M059J (cell line): ENCODE data around the gene ISLR. TPM values are rescaled to one million over a fixed set of nuclear protein-coding genes. Genes with fewer than 3 reads are reported as not detected.

ENCODE experiments used
- DNase-seq: peaks from one replicate; pipeline ENCODE4 v3.0.0-alpha.2; 2012; ENCODE audit warnings: low read depth
- total RNA-seq: library from RNA; depleted of rRNA; stranded (reverse); fragments of >200 nt; shearing (Covaris generic); gene quantifications from 2 replicates; pipeline ENCODE4 v1.2.3, GENCODE V29; 2014; rRNA removed

Gene ISLR, protein sequence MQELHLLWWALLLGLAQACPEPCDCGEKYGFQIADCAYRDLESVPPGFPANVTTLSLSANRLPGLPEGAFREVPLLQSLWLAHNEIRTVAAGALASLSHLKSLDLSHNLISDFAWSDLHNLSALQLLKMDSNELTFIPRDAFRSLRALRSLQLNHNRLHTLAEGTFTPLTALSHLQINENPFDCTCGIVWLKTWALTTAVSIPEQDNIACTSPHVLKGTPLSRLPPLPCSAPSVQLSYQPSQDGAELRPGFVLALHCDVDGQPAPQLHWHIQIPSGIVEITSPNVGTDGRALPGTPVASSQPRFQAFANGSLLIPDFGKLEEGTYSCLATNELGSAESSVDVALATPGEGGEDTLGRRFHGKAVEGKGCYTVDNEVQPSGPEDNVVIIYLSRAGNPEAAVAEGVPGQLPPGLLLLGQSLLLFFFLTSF
- not detected in 2 replicates for total RNA-seq

DNA sequence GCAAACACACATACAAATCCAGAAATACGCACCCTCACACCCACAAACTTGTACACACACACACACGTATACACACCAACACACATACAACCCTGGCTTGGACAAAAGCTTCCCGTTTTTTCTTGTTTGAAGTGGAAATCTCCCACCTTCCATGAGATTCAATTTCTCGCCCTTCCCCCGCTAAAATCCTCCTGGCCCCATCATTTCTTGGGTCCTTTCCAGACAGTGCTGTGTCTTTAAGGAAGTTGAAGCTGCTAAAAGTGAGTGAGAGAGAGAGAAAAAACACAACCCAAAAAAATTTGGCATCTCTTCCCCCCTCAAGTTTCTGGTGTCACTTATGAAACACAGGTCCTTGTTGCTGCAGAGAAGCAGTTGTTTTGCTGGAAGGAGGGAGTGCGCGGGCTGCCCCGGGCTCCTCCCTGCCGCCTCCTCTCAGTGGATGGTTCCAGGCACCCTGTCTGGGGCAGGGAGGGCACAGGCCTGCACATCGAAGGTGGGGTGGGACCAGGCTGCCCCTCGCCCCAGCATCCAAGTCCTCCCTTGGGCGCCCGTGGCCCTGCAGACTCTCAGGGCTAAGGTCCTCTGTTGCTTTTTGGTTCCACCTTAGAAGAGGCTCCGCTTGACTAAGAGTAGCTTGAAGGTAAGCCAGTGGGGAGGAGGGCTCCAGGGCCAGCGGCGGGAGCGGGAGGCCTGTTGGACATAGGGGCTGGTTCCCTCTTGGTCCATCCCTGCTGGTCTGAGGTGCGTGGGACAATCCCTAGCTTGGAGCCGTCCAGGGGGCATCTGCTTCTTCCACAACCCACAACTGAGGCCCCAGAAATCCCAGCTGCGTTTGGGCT lies at the start of gene ISLR:
Gene ISLR, plus strand, starts transcription at position 331 of the 839 bp plus-strand sequence. CDS start 1,149 bp downstream, outside the sequence.
- DNase-seq: no peak

DNA sequence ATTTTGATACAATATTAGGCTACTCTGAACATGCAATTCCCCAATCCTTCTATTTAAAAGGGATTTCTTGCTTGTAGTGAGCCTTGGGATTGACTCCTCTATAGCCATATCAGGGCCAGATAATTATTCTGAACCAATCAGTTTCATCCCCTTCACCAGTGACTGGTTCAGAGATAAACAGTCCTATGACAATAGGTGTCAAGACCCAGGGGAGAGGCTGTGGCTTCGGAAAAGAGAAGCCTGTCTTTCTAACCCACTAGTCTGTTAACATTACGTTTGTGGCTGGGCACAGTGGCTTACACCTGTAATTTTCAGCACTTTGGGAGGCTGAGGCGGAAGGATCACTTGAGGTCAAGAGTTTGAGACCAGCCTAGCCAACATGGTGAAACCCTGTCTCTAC lies 49.3 kb upstream of the ISLR start:
- DNase-seq: no peak

DNA sequence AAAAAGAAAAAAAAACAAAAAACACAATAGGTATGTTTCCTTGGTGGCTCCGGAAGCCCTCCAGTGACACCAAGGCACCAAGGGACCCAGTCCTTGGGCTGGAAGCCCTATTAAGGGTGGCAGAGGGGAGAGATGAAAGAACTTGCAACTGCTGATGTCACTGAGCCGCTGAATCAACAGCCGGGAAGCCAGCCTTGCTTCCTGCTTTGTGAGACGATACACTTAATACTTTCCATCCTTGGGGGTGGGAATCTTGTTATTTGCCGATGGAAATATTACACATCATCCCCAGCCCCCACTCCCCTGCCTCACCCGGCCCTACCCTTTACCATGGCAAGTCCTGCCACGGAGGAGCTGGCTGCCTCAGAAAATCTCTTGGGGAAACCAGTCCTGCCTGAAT lies 48.8 kb upstream of the ISLR start:
- no peak for DNase-seq

DNA sequence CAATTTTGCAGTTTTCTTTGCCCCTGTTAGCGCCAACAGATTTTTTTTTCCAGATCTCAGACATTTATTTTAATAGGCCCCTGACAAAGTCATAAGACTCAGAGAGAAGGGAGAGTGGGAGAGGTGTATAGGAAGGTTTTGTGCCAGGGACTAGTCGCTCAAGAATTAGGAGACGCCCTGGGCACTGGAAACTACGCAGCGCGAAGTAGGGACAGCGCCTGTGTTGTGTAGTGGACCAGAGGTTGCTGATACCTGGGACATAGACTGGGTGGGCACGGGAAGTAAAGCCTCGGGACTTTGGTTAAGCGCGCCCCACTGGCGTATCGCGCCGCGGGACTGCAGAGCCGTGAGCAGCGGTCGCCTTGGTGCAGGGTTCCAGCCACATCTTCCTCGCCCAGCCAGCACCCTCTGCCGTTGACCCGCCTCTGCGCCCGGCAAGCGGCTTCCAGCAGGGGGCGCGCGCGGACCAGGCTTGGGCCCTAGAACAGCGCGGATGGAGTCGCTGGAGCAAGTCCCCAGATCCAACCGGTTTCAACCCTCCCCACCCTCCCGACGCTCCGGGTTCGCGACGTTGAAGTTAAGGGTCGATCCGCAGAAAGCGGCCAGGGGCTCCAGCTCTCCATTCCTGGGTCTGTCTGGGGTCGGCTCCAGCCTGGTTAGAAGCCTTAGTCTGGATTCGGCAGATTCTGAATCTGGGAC lies 46.1 kb upstream of the ISLR start:
- peak; percentile 81 for DNase-seq

DNA sequence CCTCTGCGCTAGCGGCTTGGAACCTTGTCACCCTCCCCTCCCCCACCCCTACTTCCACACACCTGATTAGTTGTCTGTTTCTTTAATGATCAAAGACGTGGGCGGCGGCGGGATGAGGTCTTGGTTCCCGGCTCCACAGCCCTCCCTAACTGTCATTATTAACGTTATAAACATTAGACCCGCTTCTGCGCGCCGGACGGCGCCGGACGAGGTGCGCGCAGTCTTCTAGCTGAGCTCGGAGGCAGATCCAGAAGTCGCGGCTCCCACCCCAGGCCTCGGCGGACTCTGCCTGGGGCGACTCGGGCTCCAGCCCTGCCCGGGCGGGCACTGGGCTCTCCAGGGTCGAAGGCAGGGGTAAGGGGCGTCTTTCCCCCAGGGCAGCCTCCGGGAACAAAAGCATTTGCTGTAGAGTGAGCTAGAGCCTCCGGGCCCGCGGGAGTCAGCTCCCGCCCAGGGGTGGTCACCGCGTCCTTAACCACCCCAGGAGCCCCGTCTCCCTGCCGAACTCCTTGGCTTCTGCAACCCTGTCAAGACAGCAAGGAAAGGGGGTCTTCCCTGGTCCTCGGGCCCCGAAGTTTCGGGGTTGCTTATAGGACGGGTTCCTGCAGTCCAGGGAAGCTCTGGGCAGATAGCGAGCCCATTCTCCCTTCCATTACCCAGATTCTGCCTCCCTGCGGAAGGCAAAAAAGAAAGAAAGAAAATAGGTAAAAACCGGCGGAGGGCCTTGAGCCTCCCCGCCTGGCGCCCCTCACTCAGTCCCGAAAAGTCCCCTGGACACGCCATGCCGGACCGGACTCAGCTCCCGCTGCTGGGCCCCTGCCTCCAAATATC lies 45.3 kb upstream of the ISLR start:
- peak; percentile 28 for DNase-seq

DNA sequence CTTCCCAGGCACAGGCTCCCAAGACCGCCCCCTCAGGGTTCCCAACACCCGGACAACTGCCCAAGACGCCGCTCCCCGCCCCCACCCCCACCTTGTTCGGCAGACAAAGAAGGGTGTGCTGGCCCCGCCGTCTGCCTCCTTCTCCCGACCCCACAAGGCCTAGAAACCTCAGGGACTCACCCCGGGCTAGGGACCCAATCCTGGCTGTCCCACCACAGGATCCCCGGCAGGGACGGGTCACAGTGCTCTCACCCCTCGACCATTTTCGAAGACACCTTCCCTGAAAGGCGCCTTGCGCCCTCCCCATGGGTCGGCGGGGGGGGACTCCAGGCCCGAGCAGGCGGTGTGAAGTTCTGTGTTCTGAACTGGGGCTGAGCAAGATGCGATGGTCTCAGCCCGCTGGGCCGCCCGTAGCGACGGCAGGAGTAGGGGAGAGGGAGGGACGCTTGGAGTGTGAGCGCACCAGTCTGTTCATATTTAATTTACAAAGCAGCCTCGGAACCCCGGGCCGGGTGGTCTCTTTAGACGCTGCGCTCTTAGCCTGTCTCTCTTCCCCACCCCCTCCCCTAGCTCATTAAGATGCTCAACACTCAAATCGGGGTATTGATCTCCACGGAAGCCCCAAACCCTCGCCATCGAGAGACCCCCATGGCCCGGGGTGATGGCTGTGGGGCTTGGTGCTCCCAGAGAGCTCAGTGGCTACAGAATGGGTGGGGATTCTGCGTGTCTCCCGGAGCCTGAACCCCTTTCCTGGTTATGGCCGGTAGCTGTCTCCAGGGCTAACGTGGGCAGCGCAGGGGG lies 44.5 kb upstream of the ISLR start:
- DNase-seq: no peak

DNA sequence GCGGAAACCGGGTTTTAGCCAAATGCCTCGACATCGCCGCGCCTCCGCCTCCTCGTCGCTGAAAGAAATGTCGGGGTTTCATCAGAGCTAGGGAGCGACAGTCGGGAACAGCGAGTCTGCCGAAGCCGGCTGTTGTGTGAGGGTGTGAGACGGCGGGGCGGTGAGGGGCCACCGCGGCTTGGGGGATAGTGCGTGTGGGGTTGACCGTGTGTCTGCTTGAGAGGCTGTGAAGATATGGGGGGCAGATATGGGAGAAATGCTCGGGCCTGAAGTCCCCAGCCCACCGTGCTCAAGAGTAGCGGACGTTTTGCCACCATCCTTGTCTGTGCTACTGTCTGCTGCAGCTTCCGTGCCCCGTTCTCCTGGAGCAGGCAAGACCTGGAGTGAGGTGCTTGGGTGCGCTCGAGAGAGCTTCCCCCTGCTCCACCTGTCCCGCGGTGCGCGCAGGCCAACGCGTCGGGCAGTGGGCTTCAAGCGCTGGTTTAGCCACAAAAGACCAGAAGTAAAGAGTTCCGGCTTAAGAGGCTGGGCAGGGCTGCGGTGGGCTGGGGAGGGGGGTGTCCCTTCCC lies 43.8 kb upstream of the ISLR start:
- DNase-seq: no peak

DNA sequence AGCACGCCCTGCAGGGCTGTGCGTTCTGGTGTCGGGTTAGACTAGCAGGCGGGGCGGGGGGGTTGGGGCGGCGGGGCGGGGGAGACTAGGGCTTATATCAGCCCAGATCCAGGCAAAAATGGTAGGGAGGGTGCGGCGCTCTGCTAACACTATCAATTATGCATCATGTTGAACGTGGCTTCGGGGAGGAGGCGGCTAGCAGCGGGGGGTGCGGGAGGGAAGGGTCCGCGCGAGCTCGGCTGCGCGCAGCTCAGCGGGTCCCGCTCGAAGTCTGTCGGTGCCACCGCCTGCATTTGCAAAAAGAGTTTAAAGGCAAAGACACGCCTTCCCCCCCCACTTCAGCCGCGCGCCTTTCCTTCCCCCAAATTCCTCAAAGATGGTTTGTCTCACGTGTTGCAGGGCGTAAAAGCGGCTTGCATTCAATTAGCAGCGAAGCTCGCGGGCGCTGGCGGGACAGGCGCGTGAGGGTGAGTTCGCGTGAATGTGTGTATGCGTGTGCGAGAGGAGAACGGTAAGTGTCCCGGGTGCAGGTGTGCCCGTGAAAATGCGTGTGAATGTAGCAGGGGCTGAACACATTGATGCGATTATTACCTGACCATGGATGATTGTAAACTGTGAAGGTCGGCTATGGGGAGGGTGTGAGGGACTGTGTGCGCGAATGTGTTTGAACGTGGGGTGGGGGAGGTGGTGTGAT lies 43.2 kb upstream of the ISLR start, which contains the start of gene ISLR2:
Gene ISLR2, plus strand, starts transcription at position 432 of the 694 bp plus-strand sequence. CDS start 2,169 bp downstream, outside the sequence.
- DNase-seq: no peak

DNA sequence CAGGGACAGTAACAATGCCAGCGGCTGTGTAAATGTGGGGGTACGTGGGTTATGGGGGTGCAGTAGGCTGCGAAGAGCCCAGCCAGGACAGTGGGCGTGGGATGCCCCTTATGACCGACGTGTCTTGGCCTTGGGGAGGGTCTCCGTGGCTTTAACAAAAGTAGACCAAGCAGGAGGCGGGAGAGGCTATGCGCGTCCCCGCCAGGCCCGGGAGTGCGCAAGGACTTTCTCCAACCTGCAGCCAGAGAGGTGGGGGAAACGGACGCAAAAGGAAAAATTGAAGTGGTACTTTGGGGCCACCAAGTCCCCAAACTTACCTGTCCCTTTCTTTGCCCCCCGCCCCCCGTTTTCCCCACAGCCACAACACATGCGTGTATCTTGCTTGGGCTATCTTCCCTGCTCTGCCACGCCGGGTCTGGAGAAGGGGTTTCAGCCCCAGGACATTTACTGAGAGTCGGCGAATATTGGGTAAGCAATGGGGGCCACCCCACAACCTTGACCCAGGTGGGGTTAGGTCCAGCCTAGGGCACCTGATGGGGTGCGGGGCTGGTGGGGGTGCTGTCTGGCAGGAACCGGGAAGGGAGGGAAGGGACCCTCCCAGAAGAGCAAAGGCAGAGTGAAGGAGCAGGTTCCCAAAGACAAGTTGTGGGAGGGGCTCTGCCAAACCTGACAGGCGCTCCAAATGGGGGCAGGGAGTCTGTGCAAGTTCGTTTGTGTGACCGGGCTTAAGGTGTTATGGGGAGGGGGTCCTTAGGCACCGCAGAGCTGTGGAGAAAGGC lies 42.5 kb upstream of the ISLR start:
- DNase-seq: no peak

DNA sequence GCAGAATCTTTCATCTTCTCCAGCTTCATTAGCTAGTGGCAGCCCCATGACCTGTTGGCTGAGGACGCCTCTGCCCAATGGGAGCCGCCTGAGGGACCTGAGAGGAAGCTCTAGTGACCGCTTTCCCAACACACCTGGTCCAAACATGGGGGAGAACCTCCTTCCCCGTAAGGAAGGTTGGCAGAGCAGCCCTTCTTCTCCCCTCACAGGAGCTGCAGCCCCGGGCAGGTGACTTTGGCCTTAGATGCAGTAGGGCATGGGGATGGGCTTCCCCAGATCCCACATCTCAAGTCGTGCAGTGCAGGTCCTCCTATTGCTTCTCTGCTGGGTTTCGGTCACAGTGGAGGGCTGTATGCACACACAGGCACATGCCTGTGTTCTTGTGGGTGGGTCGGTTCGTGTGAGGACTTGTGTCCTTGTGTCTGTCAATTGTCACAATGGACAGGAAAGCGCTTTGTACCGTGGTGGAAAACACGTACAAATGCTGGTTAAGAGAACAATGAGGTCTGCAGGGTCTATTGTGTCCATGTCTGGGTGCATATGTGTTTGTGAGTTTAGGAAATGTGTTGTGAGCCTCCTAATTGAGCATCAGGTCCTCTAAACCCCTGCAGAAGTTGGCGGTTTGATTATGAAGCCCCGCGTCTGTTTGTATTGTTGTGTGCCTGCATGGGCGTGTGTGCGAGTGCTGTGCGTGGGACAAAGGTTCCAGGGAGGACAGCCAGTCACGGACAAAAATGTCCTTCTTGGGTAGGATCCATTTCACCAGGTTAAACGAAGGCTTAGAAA lies 41.7 kb upstream of the ISLR start:
- DNase-seq: no peak

DNA sequence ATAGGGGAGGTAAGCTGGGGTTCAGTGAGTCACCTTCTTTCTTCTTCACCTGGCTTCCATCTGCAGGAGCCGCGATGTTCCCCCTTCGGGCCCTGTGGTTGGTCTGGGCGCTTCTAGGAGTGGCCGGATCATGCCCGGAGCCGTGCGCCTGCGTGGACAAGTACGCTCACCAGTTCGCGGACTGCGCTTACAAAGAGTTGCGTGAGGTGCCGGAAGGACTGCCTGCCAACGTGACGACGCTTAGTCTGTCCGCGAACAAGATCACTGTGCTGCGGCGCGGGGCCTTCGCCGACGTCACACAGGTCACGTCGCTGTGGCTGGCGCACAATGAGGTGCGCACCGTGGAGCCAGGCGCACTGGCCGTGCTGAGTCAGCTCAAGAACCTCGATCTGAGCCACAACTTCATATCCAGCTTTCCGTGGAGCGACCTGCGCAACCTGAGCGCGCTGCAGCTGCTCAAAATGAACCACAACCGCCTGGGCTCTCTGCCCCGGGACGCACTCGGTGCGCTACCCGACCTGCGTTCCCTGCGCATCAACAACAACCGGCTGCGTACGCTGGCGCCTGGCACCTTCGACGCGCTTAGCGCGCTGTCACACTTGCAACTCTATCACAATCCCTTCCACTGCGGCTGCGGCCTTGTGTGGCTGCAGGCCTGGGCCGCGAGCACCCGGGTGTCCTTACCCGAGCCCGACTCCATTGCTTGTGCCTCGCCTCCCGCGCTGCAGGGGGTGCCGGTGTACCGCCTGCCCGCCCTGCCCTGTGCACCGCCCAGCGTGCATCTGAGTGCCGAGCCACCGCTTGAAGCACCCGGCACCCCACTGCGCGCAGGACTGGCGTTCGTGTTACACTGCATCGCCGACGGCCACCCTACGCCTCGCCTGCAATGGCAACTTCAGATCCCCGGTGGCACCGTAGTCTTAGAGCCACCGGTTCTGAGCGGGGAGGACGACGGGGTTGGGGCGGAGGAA lies 40.5 kb upstream of the ISLR start:
- no peak for DNase-seq

DNA sequence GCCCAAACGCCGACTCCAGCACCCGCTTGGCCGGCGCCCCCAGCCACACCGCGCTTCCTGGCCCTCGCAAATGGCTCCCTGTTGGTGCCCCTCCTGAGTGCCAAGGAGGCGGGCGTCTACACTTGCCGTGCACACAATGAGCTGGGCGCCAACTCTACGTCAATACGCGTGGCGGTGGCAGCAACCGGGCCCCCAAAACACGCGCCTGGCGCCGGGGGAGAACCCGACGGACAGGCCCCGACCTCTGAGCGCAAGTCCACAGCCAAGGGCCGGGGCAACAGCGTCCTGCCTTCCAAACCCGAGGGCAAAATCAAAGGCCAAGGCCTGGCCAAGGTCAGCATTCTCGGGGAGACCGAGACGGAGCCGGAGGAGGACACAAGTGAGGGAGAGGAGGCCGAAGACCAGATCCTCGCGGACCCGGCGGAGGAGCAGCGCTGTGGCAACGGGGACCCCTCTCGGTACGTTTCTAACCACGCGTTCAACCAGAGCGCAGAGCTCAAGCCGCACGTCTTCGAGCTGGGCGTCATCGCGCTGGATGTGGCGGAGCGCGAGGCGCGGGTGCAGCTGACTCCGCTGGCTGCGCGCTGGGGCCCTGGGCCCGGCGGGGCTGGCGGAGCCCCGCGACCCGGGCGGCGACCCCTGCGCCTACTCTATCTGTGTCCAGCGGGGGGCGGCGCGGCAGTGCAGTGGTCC lies 39.7 kb upstream of the ISLR start:
- no peak for DNase-seq

DNA sequence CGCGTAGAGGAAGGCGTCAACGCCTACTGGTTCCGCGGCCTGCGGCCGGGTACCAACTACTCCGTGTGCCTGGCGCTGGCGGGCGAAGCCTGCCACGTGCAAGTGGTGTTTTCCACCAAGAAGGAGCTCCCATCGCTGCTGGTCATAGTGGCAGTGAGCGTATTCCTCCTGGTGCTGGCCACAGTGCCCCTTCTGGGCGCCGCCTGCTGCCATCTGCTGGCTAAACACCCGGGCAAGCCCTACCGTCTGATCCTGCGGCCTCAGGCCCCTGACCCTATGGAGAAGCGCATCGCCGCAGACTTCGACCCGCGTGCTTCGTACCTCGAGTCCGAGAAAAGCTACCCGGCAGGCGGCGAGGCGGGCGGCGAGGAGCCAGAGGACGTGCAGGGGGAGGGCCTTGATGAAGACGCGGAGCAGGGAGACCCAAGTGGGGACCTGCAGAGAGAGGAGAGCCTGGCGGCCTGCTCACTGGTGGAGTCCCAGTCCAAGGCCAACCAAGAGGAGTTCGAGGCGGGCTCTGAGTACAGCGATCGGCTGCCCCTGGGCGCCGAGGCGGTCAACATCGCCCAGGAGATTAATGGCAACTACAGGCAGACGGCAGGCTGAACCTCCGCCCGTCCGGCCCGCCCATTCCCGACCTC lies 39.0 kb upstream of the ISLR start:
- no peak for DNase-seq

DNA sequence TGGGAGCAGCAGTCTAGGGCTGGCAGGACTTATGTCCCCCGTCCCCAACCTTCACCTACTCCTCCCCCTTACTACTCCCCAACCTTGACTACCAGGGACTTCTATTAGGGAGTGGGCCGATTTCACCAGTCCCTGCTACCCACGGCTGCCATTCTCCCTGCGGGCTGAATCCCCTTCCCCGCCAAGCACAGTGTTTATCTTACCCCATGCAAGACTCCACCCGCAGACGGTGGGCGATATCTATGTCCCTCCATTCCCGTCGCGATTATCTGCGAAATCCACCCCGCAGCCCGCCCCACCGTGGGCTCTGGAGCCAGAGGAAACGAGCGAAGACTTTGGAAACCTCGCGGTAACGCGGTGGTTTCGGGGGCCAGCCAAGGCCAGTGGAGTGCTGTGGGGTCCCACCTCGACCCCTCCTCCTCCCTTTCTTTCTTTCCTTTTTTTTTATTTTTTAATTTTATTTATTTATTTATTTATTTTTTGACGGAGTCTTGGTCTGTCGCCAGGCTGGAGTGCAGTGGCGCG lies 38.4 kb upstream of the ISLR start:
- no peak for DNase-seq

DNA sequence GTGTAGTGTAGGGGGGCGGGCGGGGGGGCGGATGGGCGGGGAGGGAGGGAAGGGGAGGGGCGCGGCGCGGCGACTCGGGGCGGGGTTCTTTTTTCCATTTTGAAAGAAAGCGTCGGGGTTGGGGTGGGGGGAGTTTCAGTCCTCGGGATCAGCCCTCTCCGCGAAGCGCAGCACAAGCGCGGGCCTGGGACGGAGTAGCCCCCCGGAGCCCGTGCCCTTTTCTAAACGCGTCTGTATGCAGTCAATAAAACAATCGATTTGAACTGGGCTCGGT lies 37.0 kb upstream of the ISLR start:
- DNase-seq: no peak
